ENCODE results near the gene TEKTIP1.
"Not testable (repeated sequence)": the region's sequence is repeated elsewhere in the genome, so short reads cannot be mapped to it uniquely, and the experiment has no call there.

The TEKTIP1 gene

DNA sequence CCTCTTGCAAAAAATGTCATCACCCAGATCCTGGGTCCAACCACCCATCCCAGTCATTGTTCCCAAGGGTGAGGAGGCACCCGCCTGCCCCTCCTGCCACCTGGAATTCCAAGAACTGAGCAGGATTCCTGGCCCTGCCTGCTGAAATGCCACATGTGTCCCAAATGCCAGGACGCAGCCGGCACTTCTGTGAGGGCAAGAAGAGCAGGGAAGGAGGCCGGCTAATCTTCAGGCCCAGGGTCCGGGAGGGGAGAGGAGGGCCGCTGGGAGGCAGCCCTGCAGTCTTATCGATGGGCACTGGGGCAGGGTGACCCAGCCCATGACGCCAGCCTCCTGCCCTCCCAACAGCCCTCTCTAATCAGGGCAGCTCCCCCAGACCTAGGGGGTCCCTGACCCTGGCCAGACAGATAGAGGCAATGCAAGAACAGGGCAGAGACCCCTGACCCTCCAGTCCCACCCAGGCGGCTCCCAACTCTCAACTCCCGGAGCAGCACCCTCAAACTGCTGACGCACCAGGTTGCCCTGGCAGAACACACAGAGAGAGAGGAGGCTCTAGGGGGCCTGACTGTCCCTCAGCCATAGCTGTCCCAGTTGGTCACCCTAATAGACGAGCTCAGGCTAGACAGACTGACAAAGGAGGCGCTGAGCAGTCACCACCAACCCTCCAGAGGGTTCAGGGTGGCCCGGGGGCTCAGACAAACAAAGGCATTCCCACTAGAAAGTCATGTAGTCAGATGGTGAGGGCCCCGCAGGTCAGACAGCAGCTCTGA is 16.9 kb downstream of the TEKTIP1 start:
- no peak for DNase-seq (ENCODE audit: low read depth)
- H3K4me3 ChIP-seq (replicated peaks; ENCODE audit: low read depth, low read length) = peak overlapping the region; percentile 70
- TF ChIP-seq, protein P1, sequence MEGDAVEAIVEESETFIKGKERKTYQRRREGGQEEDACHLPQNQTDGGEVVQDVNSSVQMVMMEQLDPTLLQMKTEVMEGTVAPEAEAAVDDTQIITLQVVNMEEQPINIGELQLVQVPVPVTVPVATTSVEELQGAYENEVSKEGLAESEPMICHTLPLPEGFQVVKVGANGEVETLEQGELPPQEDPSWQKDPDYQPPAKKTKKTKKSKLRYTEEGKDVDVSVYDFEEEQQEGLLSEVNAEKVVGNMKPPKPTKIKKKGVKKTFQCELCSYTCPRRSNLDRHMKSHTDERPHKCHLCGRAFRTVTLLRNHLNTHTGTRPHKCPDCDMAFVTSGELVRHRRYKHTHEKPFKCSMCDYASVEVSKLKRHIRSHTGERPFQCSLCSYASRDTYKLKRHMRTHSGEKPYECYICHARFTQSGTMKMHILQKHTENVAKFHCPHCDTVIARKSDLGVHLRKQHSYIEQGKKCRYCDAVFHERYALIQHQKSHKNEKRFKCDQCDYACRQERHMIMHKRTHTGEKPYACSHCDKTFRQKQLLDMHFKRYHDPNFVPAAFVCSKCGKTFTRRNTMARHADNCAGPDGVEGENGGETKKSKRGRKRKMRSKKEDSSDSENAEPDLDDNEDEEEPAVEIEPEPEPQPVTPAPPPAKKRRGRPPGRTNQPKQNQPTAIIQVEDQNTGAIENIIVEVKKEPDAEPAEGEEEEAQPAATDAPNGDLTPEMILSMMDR (IDR thresholded peaks at IDR 0.05; ENCODE audit: low read length, missing control alignments) = no peak

DNA sequence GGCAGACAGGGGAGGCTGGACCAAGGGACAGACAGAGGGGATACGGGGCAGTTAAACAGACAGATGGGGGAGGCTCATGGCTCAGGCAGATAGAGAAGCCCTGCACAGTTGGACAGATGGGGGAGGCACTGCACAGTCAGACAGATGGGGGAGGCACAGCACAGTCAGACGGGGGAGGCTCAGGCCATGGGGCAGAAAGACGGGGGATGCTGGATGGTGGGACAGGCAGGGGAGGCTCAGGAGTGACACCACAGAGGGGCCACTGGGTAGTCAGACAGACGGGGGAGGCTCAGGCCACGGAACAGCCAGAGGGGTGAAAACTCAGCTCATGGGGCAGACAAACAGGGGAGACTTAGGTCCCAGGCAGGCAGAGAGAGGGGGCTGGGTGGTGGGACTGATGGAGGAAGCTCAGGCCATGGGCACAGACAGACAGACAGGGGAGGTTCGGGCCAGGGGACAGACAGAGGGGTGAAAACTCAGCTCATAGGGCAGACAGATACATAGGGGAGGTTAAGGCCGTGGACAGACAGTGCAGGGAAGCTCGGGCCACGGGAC is 17.5 kb downstream of the TEKTIP1 start:
- H3K4me3 ChIP-seq (replicated peaks; ENCODE audit: low read depth, low read length) = peak overlapping the region; percentile 70
- DNase-seq (ENCODE audit: low read depth) = no peak
- TF ChIP-seq, protein P1 (IDR thresholded peaks at IDR 0.05; ENCODE audit: low read length, missing control alignments) = no peak

DNA sequence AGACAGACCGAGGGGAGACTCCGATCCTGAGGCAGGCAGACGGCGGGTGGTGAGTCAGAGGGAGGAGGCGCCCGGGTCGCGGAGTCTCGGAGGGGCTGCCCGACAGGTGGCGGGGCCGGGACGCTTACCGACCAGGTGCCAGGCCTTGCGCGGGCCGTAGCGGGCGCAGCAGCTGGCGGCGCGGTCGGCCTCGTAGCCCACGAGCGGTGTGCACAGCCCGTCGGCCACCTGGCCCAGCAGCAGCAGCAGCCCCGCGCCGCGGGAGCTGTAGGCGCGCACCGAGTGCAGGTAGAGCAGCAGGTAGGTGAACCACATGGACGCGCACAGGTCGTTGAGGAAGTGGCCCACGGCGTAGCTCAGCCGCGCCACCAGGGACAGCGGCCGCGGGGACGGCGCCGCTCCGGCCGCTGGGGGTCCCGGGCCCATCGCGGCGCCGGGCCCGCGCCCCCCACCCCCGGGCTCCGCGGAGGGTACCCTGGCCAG is 18.0 kb downstream of the TEKTIP1 start:
- peak overlapping the region; percentile 70 for H3K4me3 ChIP-seq (replicated peaks; ENCODE audit: low read depth, low read length)
- TF ChIP-seq, protein P1 (IDR thresholded peaks at IDR 0.05; ENCODE audit: low read length, missing control alignments) = no peak
- DNase-seq (ENCODE audit: low read depth) = no peak

DNA sequence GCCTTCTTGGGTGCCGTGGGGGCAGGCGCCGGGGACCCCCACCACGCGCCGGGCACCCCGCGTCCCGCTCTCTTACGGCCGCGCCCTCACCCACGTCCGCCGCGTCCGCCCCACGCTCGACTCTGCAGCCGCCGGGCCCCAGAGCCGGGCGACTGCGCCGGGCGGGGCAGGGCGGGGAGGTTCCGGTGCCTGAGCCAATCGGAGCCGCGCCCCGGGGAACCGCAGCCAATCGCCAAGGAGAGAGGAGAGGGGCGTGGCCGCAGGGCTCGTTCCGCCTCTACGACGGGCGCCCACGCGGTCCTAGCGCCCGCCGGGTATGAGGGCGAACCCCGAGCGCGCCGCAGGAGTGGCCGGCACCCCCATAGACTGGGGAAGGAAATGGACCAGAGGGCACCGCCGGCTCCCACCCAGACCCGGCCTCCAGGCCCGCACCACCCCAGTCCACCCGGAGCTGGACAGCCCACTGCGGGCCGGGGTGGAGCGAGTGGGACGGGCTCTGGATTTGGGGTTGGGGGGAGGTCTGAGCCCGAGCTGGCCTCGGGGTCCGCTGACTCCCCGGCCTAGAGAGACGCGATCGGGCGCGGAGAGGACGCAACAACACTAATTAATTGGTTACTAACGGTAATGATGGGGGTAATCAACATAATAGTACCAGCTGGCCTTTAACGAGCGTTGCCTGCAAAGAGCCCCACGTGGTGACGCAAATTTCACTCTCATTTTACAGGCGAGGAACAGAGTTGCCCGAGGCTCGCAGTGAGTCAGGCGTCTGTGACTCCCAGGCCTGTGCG is 18.7 kb downstream of the TEKTIP1 start, which contains the start of gene MFSD12:
MFSD12 (minus strand) TSS at position 126 of the 788 bp plus-strand sequence. CDS start 183 bp downstream, outside the sequence.
- peak; percentile 90 for DNase-seq (ENCODE audit: low read depth)
- peak within 1 kb of the TSS; percentile 70 for H3K4me3 ChIP-seq (replicated peaks; ENCODE audit: low read depth, low read length)
- TF ChIP-seq, protein P1 (IDR thresholded peaks at IDR 0.05; ENCODE audit: low read length, missing control alignments) = no peak

DNA sequence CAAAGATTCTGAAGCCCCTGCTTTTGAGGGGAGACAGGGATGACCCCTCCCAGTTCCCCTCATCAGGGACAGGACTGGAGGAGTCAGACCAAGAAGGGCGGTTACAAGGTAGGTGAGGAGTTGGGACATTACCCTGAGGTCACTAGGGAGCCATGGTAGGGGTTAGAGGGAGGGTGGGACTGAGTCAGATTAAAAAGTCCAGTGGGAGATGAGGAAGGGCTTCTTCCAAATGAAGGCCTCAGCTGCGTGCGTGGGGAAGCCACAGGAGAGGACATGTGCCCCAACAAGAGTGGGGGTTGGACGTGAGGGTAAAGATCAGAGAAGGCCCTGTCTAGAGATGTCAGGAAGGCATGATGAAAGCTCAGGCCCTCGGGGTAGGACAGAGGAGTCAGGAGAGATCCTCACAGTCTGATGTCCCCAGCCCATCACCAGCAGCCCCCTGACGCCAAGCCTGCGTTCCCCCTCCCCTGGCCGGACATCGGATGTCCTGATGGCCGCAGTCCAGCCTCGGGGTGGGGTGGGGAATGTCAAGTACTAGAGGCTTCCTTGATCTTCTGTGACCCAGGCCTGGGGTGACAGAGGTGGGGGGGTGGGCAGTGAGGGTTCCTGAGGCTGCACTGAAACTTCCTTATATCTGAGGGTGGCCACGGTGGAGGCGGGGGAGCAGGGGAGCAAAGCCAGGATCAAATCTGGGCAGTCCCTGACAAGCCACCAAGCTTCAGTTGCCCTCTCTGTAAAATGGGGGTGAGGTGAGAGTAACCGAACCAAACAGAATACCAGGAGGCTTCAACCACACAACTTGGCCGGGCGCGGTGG is 24.9 kb downstream of the TEKTIP1 start:
- no peak for DNase-seq (ENCODE audit: low read depth)
- TF ChIP-seq, protein P1 (IDR thresholded peaks at IDR 0.05; ENCODE audit: low read length, missing control alignments) = no peak
- no peak overlapping the region for H3K4me3 ChIP-seq (replicated peaks; ENCODE audit: low read depth, low read length)

DNA sequence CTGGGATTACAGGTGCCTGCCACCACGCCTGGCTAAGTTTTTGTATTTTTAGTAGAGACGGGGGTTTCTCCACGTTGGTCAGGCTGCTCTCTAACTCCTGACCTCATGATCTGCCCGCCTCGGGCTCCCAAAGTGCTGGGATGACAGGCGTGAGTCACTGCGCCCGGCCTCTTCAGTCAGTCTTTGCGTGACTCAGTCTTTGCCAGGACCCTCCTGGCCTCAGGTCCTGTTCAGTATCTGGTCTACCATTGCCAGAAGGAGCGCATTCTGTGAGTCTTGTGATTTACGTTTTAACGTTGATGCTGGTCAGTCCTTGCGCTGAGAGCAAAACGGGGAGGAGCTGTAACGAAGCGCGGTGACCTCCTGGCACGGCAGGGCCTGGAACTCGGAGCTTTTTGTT is 26.2 kb downstream of the TEKTIP1 start:
- H3K4me3 ChIP-seq (replicated peaks; ENCODE audit: low read depth, low read length) = no peak overlapping the region
- DNase-seq (ENCODE audit: low read depth) = no peak
- TF ChIP-seq, protein P1 (IDR thresholded peaks at IDR 0.05; ENCODE audit: low read length, missing control alignments) = no peak

DNA sequence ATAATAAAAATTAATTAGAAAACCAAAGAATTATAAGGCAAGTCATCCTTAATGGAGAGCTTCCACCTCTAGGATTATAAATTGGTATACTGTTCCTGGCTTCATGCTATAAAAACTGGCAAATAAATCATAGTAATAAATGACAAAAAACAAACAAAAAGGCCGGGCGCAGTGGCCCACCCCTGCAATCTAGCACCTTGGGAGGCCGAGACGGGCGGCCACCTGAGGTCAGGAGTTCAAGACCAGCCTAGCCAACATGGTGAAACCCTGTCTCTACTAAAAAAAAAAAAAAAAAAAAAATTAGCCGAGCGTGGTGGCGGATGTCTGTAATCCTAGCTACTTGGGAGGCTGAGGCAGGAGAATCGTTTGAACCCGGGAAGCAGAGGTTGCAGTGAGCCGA is 31.1 kb downstream of the TEKTIP1 start:
- not testable (repeated sequence) for H3K4me3 ChIP-seq (replicated peaks; ENCODE audit: low read depth, low read length); DNase-seq (ENCODE audit: low read depth)
